ENCODE measurements around the gene MEF2C. TPM values are rescaled to one million over a fixed set of nuclear protein-coding genes. Genes with fewer than 3 reads are reported as not detected.

The MEF2C gene
- total RNA-seq, 1 experiment from 2014 or later = 13.0 TPM

DNA sequence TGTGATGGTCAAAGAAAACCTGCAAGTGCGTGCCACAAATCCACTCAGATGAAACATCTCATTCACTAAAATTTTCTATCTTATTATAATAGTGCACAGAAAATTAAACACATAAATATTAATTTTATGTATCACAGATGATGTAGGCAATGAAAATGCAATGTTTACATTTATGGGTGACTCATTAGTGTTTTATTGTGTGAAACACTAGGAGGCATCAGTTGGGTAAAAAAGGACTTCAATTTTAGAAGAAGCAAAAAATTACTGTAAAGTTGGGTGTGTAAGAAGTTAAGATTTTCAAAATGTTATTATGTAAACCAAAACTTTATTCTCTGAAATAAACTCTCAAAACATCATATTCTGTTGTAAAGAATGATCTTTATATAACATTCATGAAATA lies 4.0 kb downstream of the MEF2C start:
- Histone ChIP-seq H3K36me3 (ENCODE audit: control insufficient read depth in 1 of 2, insufficient read depth in 2 of 2, low read length in 2 of 2) (no peaks in the 10 kb centered on the region), H3K27ac (ENCODE audit: low read depth, low read length) (no peak overlapping the region), H3K4me3 (replicated peaks in 1 of 2; ENCODE audit: low read depth in 1 of 2, low read length in 2 of 2) (no peak overlapping the region), H3K9me2 (ENCODE audit: insufficient read depth) (no peaks in the 10 kb centered on the region), H3K4me2 (ENCODE audit: low read length) (no peak overlapping the region), H3K27me3 (ENCODE audit: insufficient read depth, low read length) (no peaks in the 10 kb centered on the region), H3K9me3 (ENCODE audit: control insufficient read depth in 1 of 2, insufficient read depth in 1 of 2, low read depth in 1 of 2, low read length in 2 of 2) (no peaks in the 10 kb centered on the region), H3K79me2 (ENCODE audit: insufficient read depth, low read length) (no peaks in the 10 kb centered on the region; the same call in 1 of the 2 replicates), H3K9ac (ENCODE audit: low read length) (no peak overlapping the region), H3K4me1 (ENCODE audit: control insufficient read depth in 1 of 2, insufficient read depth in 2 of 2, low read length in 2 of 2) (peaks cover 19 to 27% of the 10 kb centered on the region in 2 experiments), H4K20me1 (ENCODE audit: insufficient read depth) (no peaks in the 10 kb centered on the region), H2AFZ (ENCODE audit: low read depth, low read length, poor library complexity, severe bottlenecking) (no peak overlapping the region)
- TF ChIP-seq POLR2A (IDR thresholded peaks at IDR 0.05; ENCODE audit: borderline replicate concordance, extremely low read depth, insufficient read depth, insufficient read length) (no peak), RAD21 (IDR thresholded peaks at IDR 0.05; ENCODE audit: low read depth) (peak; percentile 29; the same call in 1 of the 2 replicates), SIN3A (IDR thresholded peaks at IDR 0.05; ENCODE audit: low read depth) (no peak), CEBPB (IDR thresholded peaks at IDR 0.05; ENCODE audit: low read depth) (no peak), EGR1 (IDR thresholded peaks at IDR 0.05; ENCODE audit: low read depth) (no peak), FOSL1 (IDR thresholded peaks at IDR 0.05; ENCODE audit: low read depth) (peak; percentile 41; the same call in 1 of the 2 replicates), SRF (IDR thresholded peaks at IDR 0.05; ENCODE audit: low read depth) (no peak), EZH2 (IDR thresholded peaks at IDR 0.05) (no peak), ZFX (IDR thresholded peaks at IDR 0.05) (no peak), ELF1 (IDR thresholded peaks at IDR 0.05; ENCODE audit: borderline replicate concordance, low read depth) (no peak), SP1 (IDR thresholded peaks at IDR 0.05; ENCODE audit: low read depth) (no peak), YY1 (IDR thresholded peaks at IDR 0.05; ENCODE audit: extremely low read depth, insufficient replicate concordance, low read depth, low read length) (no peak)
- TF ChIP-seq, protein P1, sequence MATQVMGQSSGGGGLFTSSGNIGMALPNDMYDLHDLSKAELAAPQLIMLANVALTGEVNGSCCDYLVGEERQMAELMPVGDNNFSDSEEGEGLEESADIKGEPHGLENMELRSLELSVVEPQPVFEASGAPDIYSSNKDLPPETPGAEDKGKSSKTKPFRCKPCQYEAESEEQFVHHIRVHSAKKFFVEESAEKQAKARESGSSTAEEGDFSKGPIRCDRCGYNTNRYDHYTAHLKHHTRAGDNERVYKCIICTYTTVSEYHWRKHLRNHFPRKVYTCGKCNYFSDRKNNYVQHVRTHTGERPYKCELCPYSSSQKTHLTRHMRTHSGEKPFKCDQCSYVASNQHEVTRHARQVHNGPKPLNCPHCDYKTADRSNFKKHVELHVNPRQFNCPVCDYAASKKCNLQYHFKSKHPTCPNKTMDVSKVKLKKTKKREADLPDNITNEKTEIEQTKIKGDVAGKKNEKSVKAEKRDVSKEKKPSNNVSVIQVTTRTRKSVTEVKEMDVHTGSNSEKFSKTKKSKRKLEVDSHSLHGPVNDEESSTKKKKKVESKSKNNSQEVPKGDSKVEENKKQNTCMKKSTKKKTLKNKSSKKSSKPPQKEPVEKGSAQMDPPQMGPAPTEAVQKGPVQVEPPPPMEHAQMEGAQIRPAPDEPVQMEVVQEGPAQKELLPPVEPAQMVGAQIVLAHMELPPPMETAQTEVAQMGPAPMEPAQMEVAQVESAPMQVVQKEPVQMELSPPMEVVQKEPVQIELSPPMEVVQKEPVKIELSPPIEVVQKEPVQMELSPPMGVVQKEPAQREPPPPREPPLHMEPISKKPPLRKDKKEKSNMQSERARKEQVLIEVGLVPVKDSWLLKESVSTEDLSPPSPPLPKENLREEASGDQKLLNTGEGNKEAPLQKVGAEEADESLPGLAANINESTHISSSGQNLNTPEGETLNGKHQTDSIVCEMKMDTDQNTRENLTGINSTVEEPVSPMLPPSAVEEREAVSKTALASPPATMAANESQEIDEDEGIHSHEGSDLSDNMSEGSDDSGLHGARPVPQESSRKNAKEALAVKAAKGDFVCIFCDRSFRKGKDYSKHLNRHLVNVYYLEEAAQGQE (IDR thresholded peaks at IDR 0.05; ENCODE audit: low read depth) = no peak
- TF ChIP-seq, protein P2, sequence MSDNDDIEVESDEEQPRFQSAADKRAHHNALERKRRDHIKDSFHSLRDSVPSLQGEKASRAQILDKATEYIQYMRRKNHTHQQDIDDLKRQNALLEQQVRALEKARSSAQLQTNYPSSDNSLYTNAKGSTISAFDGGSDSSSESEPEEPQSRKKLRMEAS (IDR thresholded peaks at IDR 0.05) = no peak
- TF ChIP-seq, protein P3, sequence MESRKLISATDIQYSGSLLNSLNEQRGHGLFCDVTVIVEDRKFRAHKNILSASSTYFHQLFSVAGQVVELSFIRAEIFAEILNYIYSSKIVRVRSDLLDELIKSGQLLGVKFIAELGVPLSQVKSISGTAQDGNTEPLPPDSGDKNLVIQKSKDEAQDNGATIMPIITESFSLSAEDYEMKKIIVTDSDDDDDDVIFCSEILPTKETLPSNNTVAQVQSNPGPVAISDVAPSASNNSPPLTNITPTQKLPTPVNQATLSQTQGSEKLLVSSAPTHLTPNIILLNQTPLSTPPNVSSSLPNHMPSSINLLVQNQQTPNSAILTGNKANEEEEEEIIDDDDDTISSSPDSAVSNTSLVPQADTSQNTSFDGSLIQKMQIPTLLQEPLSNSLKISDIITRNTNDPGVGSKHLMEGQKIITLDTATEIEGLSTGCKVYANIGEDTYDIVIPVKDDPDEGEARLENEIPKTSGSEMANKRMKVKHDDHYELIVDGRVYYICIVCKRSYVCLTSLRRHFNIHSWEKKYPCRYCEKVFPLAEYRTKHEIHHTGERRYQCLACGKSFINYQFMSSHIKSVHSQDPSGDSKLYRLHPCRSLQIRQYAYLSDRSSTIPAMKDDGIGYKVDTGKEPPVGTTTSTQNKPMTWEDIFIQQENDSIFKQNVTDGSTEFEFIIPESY (IDR thresholded peaks at IDR 0.05; ENCODE audit: extremely low read depth, insufficient replicate concordance, low read length) = no peak
- no TSS peak for BruUV-seq (replicated peaks)
- DNase-seq (ENCODE audit: low read depth, low spot score) (no peak), ATAC-seq (no peak)
- CTCF ChIA-PET = no interaction called here
- POLR2A ChIA-PET = no interaction called here
- RAD21 ChIA-PET (ENCODE audit: low non-redundant PET in 1 of 2, low total read pairs in 2 of 2, uncharacterized antibody in 2 of 2, unreplicated experiment in 2 of 2) = no interaction called here
- intact Hi-C loops (cut with micrococcal nuclease) = no loop called here
